ENCODE results near the gene RABL3.
"Not testable (repeated sequence)": the region's sequence is repeated elsewhere in the genome, so short reads cannot be mapped to it uniquely, and the experiment has no call there.

RABL3 gene

GRCh38 chr3:120743556-120744195 is 1.4 kb upstream of the RABL3 start:
- FAIRE-seq (no peak), DNase-seq (ENCODE audit: insufficient read length) (no peak)
- no peak for TF ChIP-seq POLR2AphosphoS5 (IDR thresholded peaks at IDR 0.05; ENCODE audit: low read depth, low read length)
- no peak for TF ChIP-seq POLR2A (IDR thresholded peaks at IDR 0.05; ENCODE audit: low read depth, low read length)
- no peak for TF ChIP-seq TAF1 (IDR thresholded peaks at IDR 0.05; ENCODE audit: borderline replicate concordance, low read depth, low read length)

GRCh38 chr3:120742849-120743365 is 591 bp upstream of the RABL3 start:
- FAIRE-seq (no peak), DNase-seq (ENCODE audit: insufficient read length) (no peak)
- TF ChIP-seq POLR2A (IDR thresholded peaks at IDR 0.05; ENCODE audit: low read depth, low read length) (no peak; the same call in 1 of the 2 replicates), POLR2AphosphoS5 (IDR thresholded peaks at IDR 0.05; ENCODE audit: low read depth, low read length) (no peak), TAF1 (IDR thresholded peaks at IDR 0.05; ENCODE audit: borderline replicate concordance, low read depth, low read length) (no peak)

GRCh38 chr3:120741837-120742197 is 499 bp downstream of the RABL3 start:
- DNase-seq (ENCODE audit: insufficient read length) (no peak), FAIRE-seq (peak; percentile 63)
- no peak for TF ChIP-seq POLR2A (IDR thresholded peaks at IDR 0.05; ENCODE audit: low read depth, low read length)
- no peak; the same call in 1 of the 2 replicates for TF ChIP-seq POLR2AphosphoS5 (IDR thresholded peaks at IDR 0.05; ENCODE audit: low read depth, low read length)
- TF ChIP-seq TAF1 (IDR thresholded peaks at IDR 0.05; ENCODE audit: borderline replicate concordance, low read depth, low read length) = no peak

GRCh38 chr3:120741320-120741719 is 996 bp downstream of the RABL3 start:
- DNase-seq (ENCODE audit: insufficient read length) (no peak), FAIRE-seq (no peak)
- TF ChIP-seq TAF1 (IDR thresholded peaks at IDR 0.05; ENCODE audit: borderline replicate concordance, low read depth, low read length) = no peak
- TF ChIP-seq POLR2A (IDR thresholded peaks at IDR 0.05; ENCODE audit: low read depth, low read length) = no peak
- no peak for TF ChIP-seq POLR2AphosphoS5 (IDR thresholded peaks at IDR 0.05; ENCODE audit: low read depth, low read length)

GRCh38 chr3:120738006-120738405 is 4.3 kb downstream of the RABL3 start:
- FAIRE-seq; DNase-seq (ENCODE audit: insufficient read length): not testable (repeated sequence)

- FAIRE-seq (no peak), DNase-seq (ENCODE audit: insufficient read length) (no peak)
- TF ChIP-seq TAF1 (IDR thresholded peaks at IDR 0.05; ENCODE audit: borderline replicate concordance, low read depth, low read length) (no peak), POLR2A (IDR thresholded peaks at IDR 0.05; ENCODE audit: low read depth, low read length) (no peak), POLR2AphosphoS5 (IDR thresholded peaks at IDR 0.05; ENCODE audit: low read depth, low read length) (no peak)
These were observed 11.5 kb downstream of the RABL3 start for GRCh38 chr3:120730576-120731542.

GRCh38 chr3:120726791-120727190 is 15.5 kb downstream of the RABL3 start:
- no peak for DNase-seq (ENCODE audit: insufficient read length)
- TF ChIP-seq TAF1 (IDR thresholded peaks at IDR 0.05; ENCODE audit: borderline replicate concordance, low read depth, low read length) (no peak), POLR2A (IDR thresholded peaks at IDR 0.05; ENCODE audit: low read depth, low read length) (no peak), POLR2AphosphoS5 (IDR thresholded peaks at IDR 0.05; ENCODE audit: low read depth, low read length) (no peak)
- FAIRE-seq = no peak

- FAIRE-seq; DNase-seq (ENCODE audit: insufficient read length): not testable (repeated sequence)
These were observed 23.0 kb downstream of the RABL3 start for GRCh38 chr3:120719167-120719834.

- FAIRE-seq (no peak), DNase-seq (ENCODE audit: insufficient read length) (no peak)
- no peak for TF ChIP-seq POLR2AphosphoS5 (IDR thresholded peaks at IDR 0.05; ENCODE audit: low read depth, low read length)
These were observed 29.1 kb downstream of the RABL3 start for GRCh38 chr3:120713262-120713661.

GRCh38 chr3:120710369-120710768 is 31.9 kb downstream of the RABL3 start:
- TF ChIP-seq TAF1 (IDR thresholded peaks at IDR 0.05; ENCODE audit: borderline replicate concordance, low read depth, low read length) (no peak), POLR2A (IDR thresholded peaks at IDR 0.05; ENCODE audit: low read depth, low read length) (no peak), POLR2AphosphoS5 (IDR thresholded peaks at IDR 0.05; ENCODE audit: low read depth, low read length) (no peak)
- DNase-seq (ENCODE audit: insufficient read length) = no peak
- no peak for FAIRE-seq

GRCh38 chr3:120708408-120708807 is 33.9 kb downstream of the RABL3 start:
- no peak for FAIRE-seq
- no peak for DNase-seq (ENCODE audit: insufficient read length)
- TF ChIP-seq POLR2A (IDR thresholded peaks at IDR 0.05; ENCODE audit: low read depth, low read length) (no peak), POLR2AphosphoS5 (IDR thresholded peaks at IDR 0.05; ENCODE audit: low read depth, low read length) (no peak)

- FAIRE-seq = peak; percentile 27
- no peak for TF ChIP-seq TAF1 (IDR thresholded peaks at IDR 0.05; ENCODE audit: borderline replicate concordance, low read depth, low read length)
- no peak for TF ChIP-seq POLR2A (IDR thresholded peaks at IDR 0.05; ENCODE audit: low read depth, low read length)
- TF ChIP-seq POLR2AphosphoS5 (IDR thresholded peaks at IDR 0.05; ENCODE audit: low read depth, low read length) = no peak
- DNase-seq (ENCODE audit: insufficient read length) = no peak
These were observed 35.4 kb downstream of the RABL3 start for GRCh38 chr3:120706950-120707349.

Data from GM12892 (cell line).